GM03348 (cell line): ENCODE data around the gene DAZAP1.

Source experiments
- DNase-seq: peaks from one replicate; pipeline ENCODE4 v3.0.0; 2012; ENCODE audit warnings: low spot score

The DAZAP1 gene

GRCh38 chr19:1459479-1459878 lies 52.1 kb downstream of the DAZAP1 start:
- DNase-seq, result no peak

- no peak for DNase-seq
These were observed 52.9 kb downstream of the DAZAP1 start for GRCh38 chr19:1460033-1460995.

GRCh38 chr19:1461862-1462261 lies 54.5 kb downstream of the DAZAP1 start:
- DNase-seq, result no peak

- peak; percentile 56 for DNase-seq
These were observed 58.0 kb downstream of the DAZAP1 start for GRCh38 chr19:1465191-1466016.

GRCh38 chr19:1466018-1466460 lies 58.7 kb downstream of the DAZAP1 start:
- DNase-seq, result no peak

GRCh38 chr19:1466461-1467214 lies 59.3 kb downstream of the DAZAP1 start:
- DNase-seq, result no peak

GRCh38 chr19:1467215-1467489 lies 59.8 kb downstream of the DAZAP1 start:
- DNase-seq, result no peak

GRCh38 chr19:1467490-1468273 lies 60.3 kb downstream of the DAZAP1 start:
- DNase-seq, result no peak

GRCh38 chr19:1468274-1468820 lies 61.0 kb downstream of the DAZAP1 start:
- DNase-seq, result no peak

GRCh38 chr19:1468821-1469254 lies 61.5 kb downstream of the DAZAP1 start:
- peak; percentile 68 for DNase-seq

- peak; percentile 56 for DNase-seq
These were observed 62.1 kb downstream of the DAZAP1 start for GRCh38 chr19:1469255-1470054.

- DNase-seq, result peak; percentile 36
These were observed 62.6 kb downstream of the DAZAP1 start for GRCh38 chr19:1470055-1470304.

GRCh38 chr19:1470305-1471009 lies 63.1 kb downstream of the DAZAP1 start:
- DNase-seq, result peak; percentile 78

- peak; percentile 38 for DNase-seq
These were observed 63.7 kb downstream of the DAZAP1 start for GRCh38 chr19:1471010-1471514.

- peak; percentile 29 for DNase-seq
These were observed 64.3 kb downstream of the DAZAP1 start for GRCh38 chr19:1471515-1472160.

GRCh38 chr19:1472231-1473084 lies 65.1 kb downstream of the DAZAP1 start:
- no peak for DNase-seq

GRCh38 chr19:1473085-1473851 lies 65.9 kb downstream of the DAZAP1 start:
- DNase-seq, result no peak
